Epithelial cell of esophagus (primary cell): ENCODE results near the gene GOLGA8J.
"Not testable (repeated sequence)": the region's sequence is repeated elsewhere in the genome, so short reads cannot be mapped to it uniquely, and the experiment has no call there.

Experiments used
- DNase-seq: peaks from one replicate; pipeline ENCODE4 v3.0.0; 2010; ENCODE audit warnings: low read depth
- H3K4me3 ChIP-seq: 2 replicates; pipeline ENCODE4 v1.5.1; 2011; ENCODE audit warnings: mild to moderate bottlenecking, low read length, control low read depth
- TF ChIP-seq, protein P1 (sequence below): IDR thresholded peaks from 2 replicates; pipeline ENCODE4 v1.5.1; 2011; ENCODE audit warnings: low read depth, mild to moderate bottlenecking, low read length, control low read depth, inconsistent platforms; ENCODE audit not compliant: insufficient read depth; ENCODE audit errors: missing control alignments

GOLGA8J gene, protein sequence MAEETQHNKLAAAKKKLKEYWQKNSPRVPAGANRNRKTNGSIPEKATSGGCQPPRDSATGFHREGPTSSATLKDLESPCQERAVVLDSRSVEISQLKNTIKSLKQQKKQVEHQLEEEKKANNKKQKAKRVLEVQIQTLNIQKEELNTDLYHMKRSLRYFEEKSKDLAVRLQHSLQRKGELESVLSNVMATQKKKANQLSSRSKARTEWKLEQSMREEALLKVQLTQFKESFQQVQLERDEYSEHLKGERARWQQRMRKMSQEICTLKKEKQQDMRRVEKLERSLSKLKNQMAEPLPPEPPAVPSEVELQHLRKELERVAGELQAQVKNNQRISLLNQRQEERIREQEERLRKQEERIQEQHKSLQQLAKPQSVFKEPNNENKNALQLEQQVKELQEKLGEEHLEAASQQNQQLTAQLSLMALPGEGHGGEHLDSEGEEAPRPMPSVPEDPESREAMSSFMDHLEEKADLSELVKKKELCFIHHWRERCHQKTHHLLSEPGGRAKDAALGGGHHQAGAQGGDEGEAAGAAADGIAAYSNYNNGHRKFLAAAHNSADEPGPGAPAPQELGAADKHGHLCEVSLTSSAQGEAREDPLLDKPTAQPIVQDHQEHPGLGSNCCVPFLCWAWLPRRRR

DNA sequence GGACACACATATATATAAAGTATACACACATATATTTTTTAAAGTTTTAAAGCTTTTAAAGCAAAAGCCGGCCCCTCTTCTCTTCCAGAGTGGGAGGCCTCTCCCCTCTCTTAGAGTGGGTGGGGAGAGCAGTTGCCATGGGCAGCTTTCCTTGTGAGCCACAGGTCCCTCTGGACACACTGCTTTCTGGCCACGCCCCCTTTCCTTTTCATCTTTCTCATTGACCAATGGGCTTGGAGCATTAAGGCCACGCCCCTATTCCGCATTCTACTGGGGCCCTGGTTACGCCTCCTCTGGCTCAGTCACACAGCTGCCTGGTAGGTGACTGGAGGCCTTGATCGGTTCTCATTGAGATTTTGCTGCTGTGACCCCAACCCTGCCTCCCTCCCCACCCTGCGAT is at the start of gene GOLGA8J:
TSS of gene GOLGA8J (plus strand) at position 301 of the 400 bp plus-strand sequence. CDS start at position 399, 98 bp downstream.
- not testable (repeated sequence) for DNase-seq, H3K4me3 ChIP-seq

DNA sequence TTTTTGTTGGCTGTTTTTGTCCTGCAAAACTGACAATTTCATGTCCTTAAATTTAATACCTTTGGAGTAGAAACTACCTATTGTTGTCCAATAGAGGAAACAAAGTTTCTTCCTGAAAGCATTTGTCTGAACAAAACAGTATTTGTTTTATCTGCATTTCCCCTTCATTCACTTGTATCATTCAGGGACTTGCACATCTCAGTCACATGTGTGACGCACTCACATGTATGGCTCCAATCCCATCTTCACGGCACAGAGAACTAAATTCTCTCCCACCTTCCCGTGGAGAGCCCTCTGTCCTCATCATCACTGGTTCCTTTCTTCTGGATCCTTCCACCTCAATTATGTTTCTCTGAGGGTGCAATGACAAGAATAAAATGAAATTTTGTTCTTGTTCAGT is 49.5 kb upstream of the GOLGA8J start:
- H3K4me3 ChIP-seq, result no peak overlapping the region
- TF ChIP-seq, protein P1, sequence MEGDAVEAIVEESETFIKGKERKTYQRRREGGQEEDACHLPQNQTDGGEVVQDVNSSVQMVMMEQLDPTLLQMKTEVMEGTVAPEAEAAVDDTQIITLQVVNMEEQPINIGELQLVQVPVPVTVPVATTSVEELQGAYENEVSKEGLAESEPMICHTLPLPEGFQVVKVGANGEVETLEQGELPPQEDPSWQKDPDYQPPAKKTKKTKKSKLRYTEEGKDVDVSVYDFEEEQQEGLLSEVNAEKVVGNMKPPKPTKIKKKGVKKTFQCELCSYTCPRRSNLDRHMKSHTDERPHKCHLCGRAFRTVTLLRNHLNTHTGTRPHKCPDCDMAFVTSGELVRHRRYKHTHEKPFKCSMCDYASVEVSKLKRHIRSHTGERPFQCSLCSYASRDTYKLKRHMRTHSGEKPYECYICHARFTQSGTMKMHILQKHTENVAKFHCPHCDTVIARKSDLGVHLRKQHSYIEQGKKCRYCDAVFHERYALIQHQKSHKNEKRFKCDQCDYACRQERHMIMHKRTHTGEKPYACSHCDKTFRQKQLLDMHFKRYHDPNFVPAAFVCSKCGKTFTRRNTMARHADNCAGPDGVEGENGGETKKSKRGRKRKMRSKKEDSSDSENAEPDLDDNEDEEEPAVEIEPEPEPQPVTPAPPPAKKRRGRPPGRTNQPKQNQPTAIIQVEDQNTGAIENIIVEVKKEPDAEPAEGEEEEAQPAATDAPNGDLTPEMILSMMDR, result no peak
- no peak for DNase-seq

DNA sequence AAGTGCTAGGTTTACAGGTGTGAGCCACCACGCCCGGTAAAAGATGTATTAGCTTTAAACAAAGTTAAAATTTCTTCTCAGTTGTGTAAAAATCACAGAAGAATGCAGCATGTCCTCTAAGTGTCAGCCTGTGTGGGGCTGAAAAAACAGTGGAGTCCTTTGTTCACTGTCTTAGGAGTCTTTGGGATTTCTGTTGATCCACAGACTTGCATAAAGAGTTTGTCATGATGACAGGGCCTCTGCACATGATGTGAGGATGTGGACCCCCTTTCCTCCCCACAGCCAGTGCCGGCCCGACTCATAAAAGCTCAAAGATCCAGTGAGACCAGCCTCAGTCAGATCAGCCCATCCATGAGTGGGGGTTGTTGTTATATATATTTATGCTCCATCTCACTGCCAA is 49.0 kb upstream of the GOLGA8J start:
- H3K4me3 ChIP-seq, result no peak overlapping the region
- no peak for DNase-seq
- TF ChIP-seq, protein P1, result no peak

DNA sequence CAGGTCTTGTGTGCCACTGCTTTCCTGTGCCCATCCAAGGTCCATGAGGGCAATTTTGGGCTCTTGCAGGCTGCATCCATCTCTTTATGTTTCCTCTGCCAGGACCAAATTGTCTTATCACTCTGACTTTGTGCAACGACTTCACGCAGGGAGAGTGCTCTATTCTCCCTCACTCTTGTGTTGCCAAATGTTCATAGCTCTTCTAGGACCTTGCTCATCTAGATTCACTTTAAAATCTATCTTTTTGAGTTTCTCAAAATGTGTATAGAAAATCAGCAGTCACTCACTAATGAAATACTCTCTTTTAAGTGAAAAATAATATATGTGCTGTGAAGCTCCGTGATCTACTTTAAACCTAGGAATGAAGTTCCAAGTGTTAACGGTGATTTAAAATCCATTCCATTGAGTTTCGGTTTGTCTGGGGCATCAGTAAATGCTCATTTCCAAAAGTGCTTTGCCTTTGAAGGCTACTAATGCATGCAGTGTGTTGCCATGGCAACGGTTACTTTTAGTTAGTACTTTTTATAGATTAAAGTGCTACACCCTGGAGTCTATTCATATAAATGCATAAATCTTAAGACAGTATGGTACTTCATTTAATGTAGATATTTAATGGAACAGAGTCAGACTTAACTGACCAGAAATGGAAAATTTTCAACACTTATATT is 46.6 kb upstream of the GOLGA8J start:
- TF ChIP-seq, protein P1, result no peak
- no peak for DNase-seq
- no peak overlapping the region for H3K4me3 ChIP-seq

DNA sequence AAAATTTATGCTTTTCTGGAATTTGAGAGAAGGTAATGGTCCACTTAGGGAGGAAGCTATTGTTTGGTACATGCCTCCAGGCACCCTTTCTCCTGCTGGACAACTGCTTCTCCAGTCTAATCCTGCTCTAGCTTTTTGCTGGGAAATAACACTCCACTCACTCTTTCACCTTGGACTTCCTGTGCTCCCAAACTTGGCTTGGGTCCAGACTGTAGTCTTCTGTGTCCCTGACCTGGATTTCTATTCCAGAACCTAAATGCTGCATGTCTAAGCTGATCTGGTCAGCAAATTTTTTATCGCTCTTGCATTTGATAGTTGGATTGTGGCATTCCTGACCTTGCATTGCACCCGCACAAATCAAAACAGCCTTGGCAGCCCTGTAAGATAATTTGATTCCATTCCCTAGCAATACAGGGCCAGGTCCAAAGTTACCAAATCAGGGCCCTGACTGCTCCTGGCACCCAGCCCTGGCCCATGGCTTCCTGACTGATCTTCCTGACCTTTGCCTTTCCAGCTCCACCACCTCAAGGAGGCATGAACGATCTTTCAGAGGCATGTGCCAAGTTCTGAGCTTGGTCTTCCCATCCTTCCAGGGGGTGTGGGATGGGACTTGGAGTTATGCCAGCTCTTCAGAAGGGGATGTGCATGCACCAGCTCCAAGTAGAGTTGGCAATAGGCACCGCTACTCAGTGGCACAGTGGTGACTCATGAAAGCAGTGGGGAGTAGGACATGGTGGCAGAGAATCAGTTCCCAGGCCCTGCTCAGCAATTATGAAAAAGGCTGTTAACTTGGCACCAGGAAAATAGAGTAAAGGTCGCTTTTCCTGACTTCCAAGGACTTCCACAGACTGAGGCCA is 43.9 kb upstream of the GOLGA8J start:
- TF ChIP-seq, protein P1, result no peak
- peak; percentile 8 for DNase-seq
- no peak overlapping the region for H3K4me3 ChIP-seq

DNA sequence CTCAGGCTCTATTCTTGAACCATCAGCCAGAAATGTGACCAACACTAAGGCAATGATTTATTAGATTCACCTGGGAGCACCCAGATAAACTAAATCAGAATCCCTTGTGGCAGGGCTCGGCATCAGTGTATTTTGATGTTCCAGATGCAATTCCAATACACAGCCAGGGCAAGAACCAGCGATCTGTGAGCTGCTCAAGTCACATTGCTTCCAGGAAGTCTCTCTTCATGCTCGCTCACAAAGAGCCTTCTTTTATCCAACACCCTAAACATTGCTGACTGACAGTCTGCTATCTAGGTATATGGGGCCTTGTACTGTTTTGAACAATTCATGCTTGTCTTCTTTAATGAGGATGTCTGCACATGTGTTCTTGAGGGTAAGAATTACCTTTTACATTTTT is 40.9 kb upstream of the GOLGA8J start:
- H3K4me3 ChIP-seq, result no peak overlapping the region
- DNase-seq, result no peak
- TF ChIP-seq, protein P1, result no peak
